Mesothelial cell of epicardium (in vitro differentiated cells): Measurements from ENCODE around the gene SCGB3A1. TPM values are rescaled to one million over a fixed set of nuclear protein-coding genes. Genes with fewer than 3 reads are reported as not detected.

Experiments used
- DNase-seq, 2 experiments: peaks; one replicate each; pipeline ENCODE4 v3.0.0; 2021; ENCODE audit warnings: low spot score in 2 of 2; ENCODE audit not compliant: unreplicated experiment in 2 of 2
- H3K27ac Mint-ChIP-seq: 2 replicates; pipeline ENCODE4 v1.8.0; 2021; ENCODE audit warnings: mixed read lengths
- H3K27me3 Mint-ChIP-seq: 2 replicates; pipeline ENCODE4 v1.8.0; 2021; ENCODE audit warnings: low read depth, mixed read lengths
- H3K36me3 Mint-ChIP-seq: 2 replicates; pipeline ENCODE4 v1.8.0; 2021; ENCODE audit warnings: mixed read lengths
- H3K4me1 Mint-ChIP-seq: 2 replicates; pipeline ENCODE4 v1.8.0; 2021; ENCODE audit warnings: mixed read lengths
- H3K4me3 Mint-ChIP-seq: 2 replicates; pipeline ENCODE4 v1.8.0; 2021; ENCODE audit warnings: mild to moderate bottlenecking, moderate library complexity, mixed read lengths
- H3K9me3 Mint-ChIP-seq: 2 replicates; pipeline ENCODE4 v1.8.0; 2021; ENCODE audit warnings: mixed read lengths
- CTCF ChIP-seq: fragments of 200-600 bp; sonication (generic); IDR thresholded peaks from one replicate; pipeline ENCODE4 v1.5.0; 2021; ENCODE audit warnings: antibody characterized with exemption; ENCODE audit not compliant: unreplicated experiment
- total RNA-seq: library from RNA; stranded (reverse); gene quantifications from 3 replicates; pipeline ENCODE4 v1.2.1, GENCODE V29; 2021

SCGB3A1 gene
- total RNA-seq, 1 donor from 2014 or later = 0.63 TPM

- Mint-ChIP-seq H3K9me3 (no peaks in the 10 kb centered on the region), H3K4me3 (peak overlapping the region; percentile 61), H3K4me1 (peaks cover 3% of the 10 kb centered on the region), H3K36me3 (no peaks in the 10 kb centered on the region), H3K27ac (no peak overlapping the region), H3K27me3 (peaks cover 35% of the 10 kb centered on the region)
- DNase-seq = peak; percentile 44 to 74
- TF ChIP-seq CTCF = no peak
Measured at GRCh38 chr5:180618829-180619562, 27.7 kb upstream of the SCGB3A1 start.

- Mint-ChIP-seq H3K36me3 (no peaks in the 10 kb centered on the region), H3K4me1 (peaks cover 5% of the 10 kb centered on the region), H3K27ac (no peak overlapping the region), H3K27me3 (peaks cover 35% of the 10 kb centered on the region), H3K9me3 (no peaks in the 10 kb centered on the region), H3K4me3 (peak overlapping the region; percentile 61)
- no peak for DNase-seq
- TF ChIP-seq CTCF = no peak
Measured at GRCh38 chr5:180618487-180618828, 27.2 kb upstream of the SCGB3A1 start.

GRCh38 chr5:180613814-180614188 is 22.5 kb upstream of the SCGB3A1 start:
- Mint-ChIP-seq H3K9me3 (no peaks in the 10 kb centered on the region), H3K4me1 (peaks cover 5% of the 10 kb centered on the region), H3K27ac (no peak overlapping the region), H3K4me3 (no peak overlapping the region), H3K27me3 (peaks cover 14% of the 10 kb centered on the region), H3K36me3 (no peaks in the 10 kb centered on the region)
- TF ChIP-seq CTCF = no peak
- DNase-seq = no peak

GRCh38 chr5:180613188-180613813 is 22.0 kb upstream of the SCGB3A1 start:
- no peak for TF ChIP-seq CTCF
- H3K4me1 Mint-ChIP-seq = peaks cover 5% of the 10 kb centered on the region
- H3K4me3 Mint-ChIP-seq = no peak overlapping the region
- H3K9me3 Mint-ChIP-seq = no peaks in the 10 kb centered on the region
- DNase-seq = no peak
- H3K27me3 Mint-ChIP-seq = peaks cover 10% of the 10 kb centered on the region
- H3K27ac Mint-ChIP-seq = no peak overlapping the region
- H3K36me3 Mint-ChIP-seq = no peaks in the 10 kb centered on the region

GRCh38 chr5:180612683-180613082 is 21.4 kb upstream of the SCGB3A1 start:
- Mint-ChIP-seq H3K36me3 (no peaks in the 10 kb centered on the region), H3K4me3 (no peak overlapping the region), H3K27me3 (peaks cover 8% of the 10 kb centered on the region), H3K27ac (no peak overlapping the region), H3K9me3 (no peaks in the 10 kb centered on the region), H3K4me1 (peaks cover 11% of the 10 kb centered on the region)
- DNase-seq = no peak
- no peak for TF ChIP-seq CTCF
